ENCODE data around the gene RPS15. TPM values are rescaled to one million over a fixed set of nuclear protein-coding genes. Genes with fewer than 3 reads are reported as not detected.

RPS15 gene
- total and polyA plus RNA-seq, 9 of the 15 experiments (the other 6 are each of a cell fraction or from before 2014, with no cell fraction given): 605 to 2,791 (median 957) TPM

- TF ChIP-seq RNF219 (CRISPR knock-in tag; IDR thresholded peaks at IDR 0.05): no peak
- no peak for TF ChIP-seq ZEB2 (IDR thresholded peaks at IDR 0.05)
- TF ChIP-seq MAFF (IDR thresholded peaks at IDR 0.05; ENCODE audit: low read length): no peak
- no peak for TF ChIP-seq MED1 (CRISPR knock-in tag; IDR thresholded peaks at IDR 0.05; ENCODE audit: borderline replicate concordance)
- TF ChIP-seq SAFB (IDR thresholded peaks at IDR 0.05; ENCODE audit: borderline replicate concordance, low read depth, low read length): 0 out of 2 replicates have a peak, but pooled peaks have one; percentile 51
- no peak for TF ChIP-seq NFIC (IDR thresholded peaks at IDR 0.05)
- no peak for TF ChIP-seq ZNF584 (CRISPR knock-in tag; IDR thresholded peaks at IDR 0.05; ENCODE audit: low read depth)
- TF ChIP-seq ZNF740 (CRISPR knock-in tag; IDR thresholded peaks at IDR 0.05): no peak
- no peak for TF ChIP-seq ZNF740 (tag; IDR thresholded peaks at IDR 0.05)
- no peak for TF ChIP-seq SLC30A9 (CRISPR knock-in tag; IDR thresholded peaks at IDR 0.05)
- TF ChIP-seq MAFG (tag; conservative IDR thresholded peaks at IDR 0.05): no peak
- no peak for TF ChIP-seq EP400 (IDR thresholded peaks at IDR 0.05)
- no peak for TF ChIP-seq ARID3B (CRISPR knock-in tag; IDR thresholded peaks at IDR 0.05; ENCODE audit: borderline replicate concordance)
- no peak for TF ChIP-seq HDAC6 (IDR thresholded peaks at IDR 0.05; ENCODE audit: low read depth, low read length)
- no peak for TF ChIP-seq CHD4 (IDR thresholded peaks at IDR 0.05; ENCODE audit: insufficient read depth, insufficient replicate concordance, low read depth, low read length, poor library complexity, severe bottlenecking)
- TF ChIP-seq MAFK (IDR thresholded peaks at IDR 0.05; ENCODE audit: low read length): no peak
- TF ChIP-seq, protein P1, sequence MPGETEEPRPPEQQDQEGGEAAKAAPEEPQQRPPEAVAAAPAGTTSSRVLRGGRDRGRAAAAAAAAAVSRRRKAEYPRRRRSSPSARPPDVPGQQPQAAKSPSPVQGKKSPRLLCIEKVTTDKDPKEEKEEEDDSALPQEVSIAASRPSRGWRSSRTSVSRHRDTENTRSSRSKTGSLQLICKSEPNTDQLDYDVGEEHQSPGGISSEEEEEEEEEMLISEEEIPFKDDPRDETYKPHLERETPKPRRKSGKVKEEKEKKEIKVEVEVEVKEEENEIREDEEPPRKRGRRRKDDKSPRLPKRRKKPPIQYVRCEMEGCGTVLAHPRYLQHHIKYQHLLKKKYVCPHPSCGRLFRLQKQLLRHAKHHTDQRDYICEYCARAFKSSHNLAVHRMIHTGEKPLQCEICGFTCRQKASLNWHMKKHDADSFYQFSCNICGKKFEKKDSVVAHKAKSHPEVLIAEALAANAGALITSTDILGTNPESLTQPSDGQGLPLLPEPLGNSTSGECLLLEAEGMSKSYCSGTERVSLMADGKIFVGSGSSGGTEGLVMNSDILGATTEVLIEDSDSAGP (CRISPR knock-in tag; IDR thresholded peaks at IDR 0.05): no peak
- TF ChIP-seq SIN3B (IDR thresholded peaks at IDR 0.05; ENCODE audit: low read depth): no peak
- TF ChIP-seq RBM39 (optimal IDR thresholded peaks at IDR 0.05; ENCODE audit: low read depth, low read length): no peak
- TF ChIP-seq ETV6 (IDR thresholded peaks at IDR 0.05; ENCODE audit: borderline replicate concordance in 1 of 2, low read depth in 2 of 2, low read length in 1 of 2): no peak
- TF ChIP-seq ETV6 (CRISPR knock-in tag; IDR thresholded peaks at IDR 0.05; ENCODE audit: borderline replicate concordance): no peak
- no peak for TF ChIP-seq MEF2A (IDR thresholded peaks at IDR 0.05; ENCODE audit: control insufficient read depth, low read depth, low read length)
- no peak for TF ChIP-seq SETDB1 (IDR thresholded peaks at IDR 0.05; ENCODE audit: low read length)
Measured at GRCh38 chr19:1455336-1456120, 17.3 kb downstream of the RPS15 start (continued).

All from K562 (cell line).